ENCODE data around the gene CTTNBP2.

- no peak for TF ChIP-seq CTCF (IDR thresholded peaks at IDR 0.05)
- no peak for TF ChIP-seq EP300 (IDR thresholded peaks at IDR 0.05)
- TF ChIP-seq POLR2A (IDR thresholded peaks at IDR 0.05): no peak
Observed at GRCh38 chr7:117902314-117902889, 29.2 kb upstream of the CTTNBP2 start.
